ENCODE data around the gene GRIK2.
"Not testable (repeated sequence)": the region's sequence is repeated elsewhere in the genome, so short reads cannot be mapped to it uniquely, and the experiment has no call there.

Gene GRIK2

GRCh38 chr6:102051001-102051400, 657.5 kb downstream of the GRIK2 start:
- WGBS, 2 experiments (ENCODE audit: insufficient coverage in 2 of 2): no CpG with 5 or more reads among the region's 1 CpG
- Histone ChIP-seq H3K36me3 (ENCODE audit: control insufficient read depth, insufficient read depth, low read length) (no peaks in the 10 kb centered on the region), H3K27ac (ENCODE audit: low read depth, low read length, severe bottlenecking) (no peak overlapping the region)

GRCh38 chr6:102051720-102052119, 658.2 kb downstream of the GRIK2 start:
- no CpG with 5 or more reads among the region's 1 CpG for WGBS, 2 experiments (ENCODE audit: insufficient coverage in 2 of 2)

More at GRCh38 chr6:102051001-102051400, 657.5 kb downstream of the GRIK2 start:
- Histone ChIP-seq H3K4me1 (ENCODE audit: control insufficient read depth, insufficient read depth, low read length, poor library complexity, severe bottlenecking) (no peaks in the 10 kb centered on the region), H3K4me3 (ENCODE audit: extremely low read depth, insufficient read depth, low read length, poor library complexity, severe bottlenecking) (no peak overlapping the region), H3K9me3 (ENCODE audit: control insufficient read depth, low read length) (no peaks in the 10 kb centered on the region)

DNA sequence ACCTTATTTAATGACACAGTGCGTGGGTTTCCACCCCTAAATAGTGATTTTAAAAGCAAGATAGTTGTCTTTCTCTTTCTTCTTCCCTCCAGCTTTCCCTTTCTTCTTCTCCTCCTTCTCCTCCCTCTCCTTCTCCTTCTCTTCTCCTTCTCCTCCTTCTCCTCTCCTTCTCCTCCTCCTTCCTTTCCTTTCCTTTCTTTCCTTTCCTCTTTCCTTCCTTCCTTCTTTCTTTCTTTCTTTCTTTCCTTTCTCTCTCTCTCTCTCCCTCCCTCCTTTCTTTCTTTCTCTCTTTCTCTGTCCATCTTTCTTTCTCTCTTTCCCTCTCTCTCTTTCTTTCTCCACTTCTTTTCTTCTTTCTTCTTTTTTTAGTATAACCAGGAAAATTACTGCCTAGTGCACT, 670.6 kb downstream of the GRIK2 start:
- no peak overlapping the region for H3K27ac ChIP-seq (ENCODE audit: low read depth, low read length, severe bottlenecking)
- H3K4me3 ChIP-seq (ENCODE audit: extremely low read depth, insufficient read depth, low read length, poor library complexity, severe bottlenecking): no peak overlapping the region
- H3K4me1 ChIP-seq (ENCODE audit: control insufficient read depth, insufficient read depth, low read length, poor library complexity, severe bottlenecking): no peaks in the 10 kb centered on the region
- no peaks in the 10 kb centered on the region for H3K9me3 ChIP-seq (ENCODE audit: control insufficient read depth, low read length)
- H3K36me3 ChIP-seq (ENCODE audit: control insufficient read depth, insufficient read depth, low read length): no peaks in the 10 kb centered on the region
- WGBS, 2 experiments (ENCODE audit: insufficient coverage in 2 of 2): 88% methylated on average over 1 of the region's 1 CpG; no CpG with 5 or more reads in 1 of the 2 experiments

More at GRCh38 chr6:102051720-102052119, 658.2 kb downstream of the GRIK2 start:
- H3K9me3 ChIP-seq (ENCODE audit: control insufficient read depth, low read length): no peaks in the 10 kb centered on the region
- H3K36me3 ChIP-seq (ENCODE audit: control insufficient read depth, insufficient read depth, low read length): no peaks in the 10 kb centered on the region
- no peaks in the 10 kb centered on the region for H3K4me1 ChIP-seq (ENCODE audit: control insufficient read depth, insufficient read depth, low read length, poor library complexity, severe bottlenecking)
- H3K4me3 ChIP-seq (ENCODE audit: extremely low read depth, insufficient read depth, low read length, poor library complexity, severe bottlenecking): no peak overlapping the region
- no peak overlapping the region for H3K27ac ChIP-seq (ENCODE audit: low read depth, low read length, severe bottlenecking)

GRCh38 chr6:102066301-102066700, 672.8 kb downstream of the GRIK2 start:
- WGBS, 2 experiments (ENCODE audit: insufficient coverage in 2 of 2): no CpG with 5 or more reads among the region's 1 CpG

DNA sequence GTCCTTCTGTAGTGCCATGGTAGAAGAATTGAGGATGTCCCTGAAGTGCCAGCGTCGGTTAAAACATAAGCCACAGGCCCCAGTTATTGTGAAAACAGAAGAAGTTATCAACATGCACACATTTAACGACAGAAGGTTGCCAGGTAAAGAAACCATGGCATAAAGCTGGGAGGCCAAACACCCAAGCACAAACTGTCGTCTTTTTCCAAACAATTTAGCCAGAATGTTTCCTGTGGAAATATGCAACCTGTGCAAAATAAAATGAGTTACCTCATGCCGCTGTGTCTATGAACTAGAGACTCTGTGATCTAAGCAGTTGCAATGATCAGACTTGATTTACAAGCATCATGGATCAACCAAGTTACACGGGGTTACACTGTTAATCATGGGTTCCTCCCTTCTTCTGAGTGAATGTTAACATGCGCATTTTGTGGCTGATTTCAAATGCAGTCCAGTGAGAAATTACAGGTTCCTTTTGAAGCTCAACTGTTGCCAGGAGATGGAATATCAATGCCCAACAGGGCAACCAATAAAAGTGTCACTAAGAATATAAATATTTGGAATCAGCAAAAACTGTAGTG, 674.9 kb downstream of the GRIK2 start:
- WGBS, 2 experiments (ENCODE audit: insufficient coverage in 2 of 2): 87 to 92% methylated on average over 5 to 7 of the region's 7 CpGs
- H3K4me1 ChIP-seq (ENCODE audit: control insufficient read depth, insufficient read depth, low read length, poor library complexity, severe bottlenecking): no peaks in the 10 kb centered on the region
- H3K27ac ChIP-seq (ENCODE audit: low read depth, low read length, severe bottlenecking): no peak overlapping the region
- no peak overlapping the region for H3K4me3 ChIP-seq (ENCODE audit: extremely low read depth, insufficient read depth, low read length, poor library complexity, severe bottlenecking)
- H3K9me3 ChIP-seq (ENCODE audit: control insufficient read depth, low read length): no peaks in the 10 kb centered on the region
- no peaks in the 10 kb centered on the region for H3K36me3 ChIP-seq (ENCODE audit: control insufficient read depth, insufficient read depth, low read length)

More at GRCh38 chr6:102066301-102066700, 672.8 kb downstream of the GRIK2 start:
- H3K4me1 ChIP-seq (ENCODE audit: control insufficient read depth, insufficient read depth, low read length, poor library complexity, severe bottlenecking): no peaks in the 10 kb centered on the region
- H3K27ac ChIP-seq (ENCODE audit: low read depth, low read length, severe bottlenecking): no peak overlapping the region
- H3K9me3 ChIP-seq (ENCODE audit: control insufficient read depth, low read length): no peaks in the 10 kb centered on the region
- H3K36me3 ChIP-seq (ENCODE audit: control insufficient read depth, insufficient read depth, low read length): no peaks in the 10 kb centered on the region
- H3K4me3 ChIP-seq (ENCODE audit: extremely low read depth, insufficient read depth, low read length, poor library complexity, severe bottlenecking): no peak overlapping the region

- Histone ChIP-seq H3K36me3 (ENCODE audit: control insufficient read depth, insufficient read depth, low read length) (no peaks in the 10 kb centered on the region), H3K27ac (ENCODE audit: low read depth, low read length, severe bottlenecking) (no peak overlapping the region), H3K4me3 (ENCODE audit: extremely low read depth, insufficient read depth, low read length, poor library complexity, severe bottlenecking) (no peak overlapping the region), H3K9me3 (ENCODE audit: control insufficient read depth, low read length) (no peaks in the 10 kb centered on the region), H3K4me1 (ENCODE audit: control insufficient read depth, insufficient read depth, low read length, poor library complexity, severe bottlenecking) (no peaks in the 10 kb centered on the region)
- WGBS, 2 experiments (ENCODE audit: insufficient coverage in 2 of 2): 81 to 92% methylated on average over 1 of the region's 2 CpGs
These were observed 682.0 kb downstream of the GRIK2 start for GRCh38 chr6:102075539-102075938.

- H3K4me1 ChIP-seq (ENCODE audit: control insufficient read depth, insufficient read depth, low read length, poor library complexity, severe bottlenecking): peaks cover 6% of the 10 kb centered on the region
- WGBS, 2 experiments (ENCODE audit: insufficient coverage in 2 of 2): no CpG with 5 or more reads among the region's 2 CpGs
- H3K4me3 ChIP-seq (ENCODE audit: extremely low read depth, insufficient read depth, low read length, poor library complexity, severe bottlenecking): no peak overlapping the region
- H3K27ac ChIP-seq (ENCODE audit: low read depth, low read length, severe bottlenecking): no peak overlapping the region
- H3K9me3 ChIP-seq (ENCODE audit: control insufficient read depth, low read length): no peaks in the 10 kb centered on the region
- H3K36me3 ChIP-seq (ENCODE audit: control insufficient read depth, insufficient read depth, low read length): no peaks in the 10 kb centered on the region
These were observed 691.7 kb downstream of the GRIK2 start for GRCh38 chr6:102085257-102085656.

GRCh38 chr6:102088160-102088559, 694.7 kb downstream of the GRIK2 start:
- H3K36me3 ChIP-seq (ENCODE audit: control insufficient read depth, insufficient read depth, low read length); H3K9me3 ChIP-seq (ENCODE audit: control insufficient read depth, low read length); H3K4me3 ChIP-seq (ENCODE audit: extremely low read depth, insufficient read depth, low read length, poor library complexity, severe bottlenecking); H3K27ac ChIP-seq (ENCODE audit: low read depth, low read length, severe bottlenecking); H3K4me1 ChIP-seq (ENCODE audit: control insufficient read depth, insufficient read depth, low read length, poor library complexity, severe bottlenecking): not testable (repeated sequence)
- 84 to 93% methylated on average over 14 to 19 of the region's 19 CpGs for WGBS, 2 experiments (ENCODE audit: insufficient coverage in 2 of 2)

DNA sequence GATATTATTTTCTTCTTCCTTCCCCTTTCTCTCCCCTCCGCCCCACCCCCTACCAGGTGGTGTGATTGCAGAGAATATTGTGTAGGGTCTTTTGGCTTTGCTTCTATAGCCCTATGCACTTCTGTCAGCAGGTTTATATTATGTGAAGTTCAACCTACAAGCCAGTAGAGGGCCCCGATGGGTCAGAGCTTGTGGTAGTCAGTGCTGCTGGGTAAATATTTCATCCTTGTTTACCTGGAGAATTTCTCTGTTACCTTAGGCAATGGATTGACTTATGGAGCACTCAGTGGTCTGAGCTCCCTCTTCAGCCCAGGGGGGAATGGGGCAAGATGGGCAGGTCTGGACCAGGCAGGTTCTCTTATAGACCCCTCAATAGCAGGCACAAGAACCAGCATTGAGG, 720.9 kb downstream of the GRIK2 start:
- Histone ChIP-seq H3K9me3 (ENCODE audit: control insufficient read depth, low read length) (no peaks in the 10 kb centered on the region), H3K27ac (ENCODE audit: low read depth, low read length, severe bottlenecking) (no peak overlapping the region), H3K36me3 (ENCODE audit: control insufficient read depth, insufficient read depth, low read length) (no peaks in the 10 kb centered on the region), H3K4me1 (ENCODE audit: control insufficient read depth, insufficient read depth, low read length, poor library complexity, severe bottlenecking) (no peaks in the 10 kb centered on the region), H3K4me3 (ENCODE audit: extremely low read depth, insufficient read depth, low read length, poor library complexity, severe bottlenecking) (no peak overlapping the region)
- WGBS, 2 experiments (ENCODE audit: insufficient coverage in 2 of 2): 40% methylated on average over 1 of the region's 2 CpGs; no CpG with 5 or more reads in 1 of the 2 experiments

- WGBS, 2 experiments (ENCODE audit: insufficient coverage in 2 of 2): 100% methylated on average over 1 of the region's 1 CpG; no CpG with 5 or more reads in 1 of the 2 experiments
- no peaks in the 10 kb centered on the region for H3K4me1 ChIP-seq (ENCODE audit: control insufficient read depth, insufficient read depth, low read length, poor library complexity, severe bottlenecking)
- H3K4me3 ChIP-seq (ENCODE audit: extremely low read depth, insufficient read depth, low read length, poor library complexity, severe bottlenecking): no peak overlapping the region
- H3K9me3 ChIP-seq (ENCODE audit: control insufficient read depth, low read length): no peaks in the 10 kb centered on the region
- H3K36me3 ChIP-seq (ENCODE audit: control insufficient read depth, insufficient read depth, low read length): no peaks in the 10 kb centered on the region
- H3K27ac ChIP-seq (ENCODE audit: low read depth, low read length, severe bottlenecking): no peak overlapping the region
These were observed 722.4 kb downstream of the GRIK2 start for GRCh38 chr6:102115911-102116310.

GRCh38 chr6:102118034-102118433, 724.5 kb downstream of the GRIK2 start:
- Histone ChIP-seq H3K9me3 (ENCODE audit: control insufficient read depth, low read length) (no peaks in the 10 kb centered on the region), H3K4me1 (ENCODE audit: control insufficient read depth, insufficient read depth, low read length, poor library complexity, severe bottlenecking) (no peaks in the 10 kb centered on the region), H3K36me3 (ENCODE audit: control insufficient read depth, insufficient read depth, low read length) (no peaks in the 10 kb centered on the region), H3K4me3 (ENCODE audit: extremely low read depth, insufficient read depth, low read length, poor library complexity, severe bottlenecking) (no peak overlapping the region), H3K27ac (ENCODE audit: low read depth, low read length, severe bottlenecking) (no peak overlapping the region)
- no CpG with 5 or more reads among the region's 1 CpG for WGBS, 2 experiments (ENCODE audit: insufficient coverage in 2 of 2)

All from mesodermal cell (in vitro differentiated cells).